HL-60/S4 treated with phorbol 12-myristate 13-acetate at 8.2 ng/mL for 4 days and 3 days (cell line): Measurements from ENCODE around the gene UFD1.
"Not testable (repeated sequence)": the region's sequence is repeated elsewhere in the genome, so short reads cannot be mapped to it uniquely, and the experiment has no call there.

Source experiments
- in situ Hi-C: fragments of 300-500 bp; cut with MboI; formaldehyde crosslinking; loops from 2 replicates; pipeline ENCODE4 v1.15.0; 2022; ENCODE audit warnings: low sequenced_read_pairs

Gene UFD1

DNA sequence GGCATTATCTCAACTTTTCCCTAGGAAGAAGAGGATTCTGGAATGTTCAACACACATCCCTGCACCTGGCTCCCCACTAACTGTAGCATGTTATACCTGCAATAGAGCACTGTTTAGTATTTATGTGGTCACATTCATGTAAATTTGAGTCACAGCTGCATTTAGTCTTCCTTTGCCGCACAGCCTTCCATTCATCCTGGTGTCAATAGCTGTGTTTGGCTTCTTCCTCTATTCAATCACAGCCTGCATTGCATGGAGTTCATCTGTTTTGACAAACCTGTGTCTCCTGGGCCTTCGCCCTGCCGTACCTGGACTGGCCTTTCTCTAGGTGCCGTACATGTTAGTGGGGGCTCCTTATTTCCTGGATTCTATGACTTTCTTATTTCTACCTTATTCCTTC is 27.4 kb downstream of the UFD1 start:
- in situ Hi-C loops, result no loop called here

DNA sequence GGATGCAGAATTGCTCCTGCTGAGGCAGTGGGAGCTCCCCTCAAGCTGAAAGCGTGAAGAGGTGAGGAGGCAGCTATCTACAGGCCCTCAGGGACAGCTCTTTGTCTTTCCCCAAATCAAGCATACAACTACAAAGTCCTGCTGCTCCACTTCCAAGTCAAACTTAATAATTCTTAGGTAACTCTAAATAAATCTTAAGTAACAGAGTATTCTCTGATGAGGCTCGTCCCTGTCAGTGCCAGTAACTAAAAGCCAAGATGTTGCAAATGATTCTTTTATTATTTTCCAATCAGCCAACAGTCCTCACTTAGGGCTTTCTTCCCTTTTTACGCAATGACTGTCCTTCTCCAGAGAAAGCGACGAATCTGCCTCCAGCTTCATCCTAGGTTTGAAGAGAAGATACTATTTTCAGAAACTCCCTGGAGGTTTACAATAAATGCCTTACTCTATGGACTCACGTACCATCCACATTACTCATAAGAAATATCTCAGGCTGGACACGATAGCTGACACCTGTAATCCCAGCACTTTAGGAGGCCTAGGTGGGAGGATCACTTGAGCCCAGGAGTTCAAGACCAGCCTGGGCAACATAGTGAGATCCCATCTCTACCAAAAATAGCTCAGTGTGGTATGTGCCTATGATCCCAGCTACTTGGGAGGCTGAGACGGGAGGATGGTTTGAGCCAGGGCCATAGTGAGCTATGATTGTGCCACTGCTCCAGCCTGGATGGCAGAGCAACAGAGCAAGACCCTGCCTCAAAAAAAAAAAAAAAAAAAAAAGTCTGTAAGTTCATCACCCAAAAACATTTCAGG is 28.4 kb downstream of the UFD1 start:
- in situ Hi-C loops, result no loop called here

GRCh38 chr22:19449422-19449767 is 29.6 kb downstream of the UFD1 start:
- in situ Hi-C loops, result no loop called here

GRCh38 chr22:19448739-19449421 is 30.1 kb downstream of the UFD1 start:
- in situ Hi-C loops, result no loop called here

- in situ Hi-C loops, result no loop called here
Measured at GRCh38 chr22:19448076-19448607, 30.9 kb downstream of the UFD1 start.

DNA sequence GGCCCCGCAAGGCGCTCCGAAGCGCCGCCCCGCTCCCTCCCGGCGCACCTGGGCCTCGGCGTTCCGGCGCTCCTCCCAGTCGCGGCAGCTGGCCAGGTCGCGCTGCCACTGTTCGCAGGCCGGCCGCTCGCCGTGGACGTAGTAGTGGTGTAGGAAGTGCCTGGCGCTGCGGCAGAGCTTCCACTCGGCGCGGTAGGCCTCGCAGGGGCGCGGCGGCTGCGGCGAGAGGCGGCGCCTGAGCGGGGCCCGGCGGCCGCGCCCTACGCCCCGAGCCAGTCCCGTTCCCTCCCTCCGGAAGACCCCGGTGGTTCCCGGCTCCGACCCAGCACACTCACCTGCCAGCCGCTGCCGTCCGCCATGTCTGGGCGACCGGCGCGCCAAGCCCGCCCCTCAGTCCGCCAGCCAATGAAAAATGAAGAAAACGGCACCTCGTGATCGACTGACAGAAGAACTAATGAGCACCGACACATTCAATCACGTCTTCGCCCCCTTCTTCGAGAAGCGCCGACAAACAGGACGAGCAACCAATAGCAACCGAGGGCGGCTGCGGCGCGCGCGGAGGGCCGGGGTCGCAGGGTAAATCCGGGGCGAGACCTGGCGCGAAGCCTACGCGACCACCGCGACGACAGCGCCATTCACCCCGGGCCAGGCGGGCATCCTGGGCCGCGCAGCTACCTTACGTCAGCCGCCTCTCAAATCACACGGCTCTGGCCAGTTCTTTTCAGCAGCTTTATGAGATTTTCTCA is 31.5 kb downstream of the UFD1 start, which contains the start of gene C22orf39:
TSS of gene C22orf39 (minus strand) at position 382 of the 746 bp plus-strand sequence. CDS start at position 359, 23 bp downstream.
- in situ Hi-C loops, result no loop called here

GRCh38 chr22:19446603-19447329 is 32.2 kb downstream of the UFD1 start:
- in situ Hi-C loops, result no loop called here

DNA sequence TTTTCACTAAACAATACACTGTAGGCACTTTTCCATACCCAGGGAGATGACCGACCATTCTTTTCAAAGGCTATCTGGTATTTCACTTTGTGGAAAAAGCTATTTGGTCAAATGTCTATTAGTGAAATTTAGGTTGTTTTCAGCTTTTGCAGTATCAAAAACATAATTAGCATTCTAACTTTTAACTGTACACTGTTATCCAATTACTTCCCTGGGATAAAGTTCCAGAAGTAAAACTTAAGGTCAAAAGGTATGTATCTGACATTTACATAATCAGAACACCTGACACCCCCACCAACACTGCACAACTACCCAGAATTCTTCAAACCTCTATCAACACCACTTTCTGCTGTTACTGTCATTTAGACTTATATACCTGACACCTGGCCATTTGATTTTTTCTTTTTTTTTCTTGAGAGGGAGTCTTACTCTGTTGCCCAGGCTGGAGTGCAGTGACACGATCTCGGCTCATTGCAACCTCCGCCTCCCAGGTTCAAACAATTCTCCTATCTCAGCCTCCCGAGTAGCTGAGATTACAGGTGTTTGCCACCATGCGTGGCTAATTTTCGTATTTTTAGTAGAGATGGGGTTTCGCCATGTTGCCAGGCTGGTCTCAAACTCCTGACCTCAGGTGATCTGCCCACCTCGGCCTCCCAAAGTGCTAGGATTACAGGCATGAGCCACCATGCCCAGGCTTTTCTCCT is 33.6 kb downstream of the UFD1 start:
- in situ Hi-C loops, result not testable (repeated sequence)

DNA sequence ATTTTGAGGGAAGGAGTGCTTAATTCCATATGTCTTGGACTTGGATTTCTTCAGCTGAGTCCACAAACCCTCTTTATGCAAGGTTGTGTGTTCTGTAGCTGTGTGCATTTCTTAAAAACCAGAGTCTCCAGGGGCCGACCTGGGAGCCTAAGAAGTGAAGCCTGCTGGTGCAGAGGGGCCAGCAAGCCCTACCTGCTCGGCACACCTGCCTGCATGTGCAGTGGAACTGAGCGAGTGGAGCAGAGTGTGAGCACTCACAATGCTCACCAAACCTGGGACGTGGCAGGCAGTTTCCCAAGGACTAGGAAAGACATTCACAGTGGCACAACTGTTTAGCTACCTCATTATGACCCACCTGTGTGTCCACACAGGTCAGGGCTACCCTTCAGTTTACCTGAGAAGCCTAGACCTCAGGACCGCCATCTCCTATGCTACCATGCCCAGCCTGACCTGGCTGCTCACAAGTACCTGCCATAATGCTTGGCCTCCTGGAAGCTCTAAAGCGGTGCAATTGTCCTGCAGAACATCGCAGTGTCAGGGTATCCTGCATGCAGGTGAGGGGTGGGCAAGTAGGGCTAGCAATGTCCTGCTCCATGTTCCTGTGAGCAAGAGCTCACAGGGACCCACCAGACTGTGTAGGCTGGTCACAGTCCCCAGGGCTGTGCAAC is 35.3 kb downstream of the UFD1 start:
- in situ Hi-C loops, result no loop called here

DNA sequence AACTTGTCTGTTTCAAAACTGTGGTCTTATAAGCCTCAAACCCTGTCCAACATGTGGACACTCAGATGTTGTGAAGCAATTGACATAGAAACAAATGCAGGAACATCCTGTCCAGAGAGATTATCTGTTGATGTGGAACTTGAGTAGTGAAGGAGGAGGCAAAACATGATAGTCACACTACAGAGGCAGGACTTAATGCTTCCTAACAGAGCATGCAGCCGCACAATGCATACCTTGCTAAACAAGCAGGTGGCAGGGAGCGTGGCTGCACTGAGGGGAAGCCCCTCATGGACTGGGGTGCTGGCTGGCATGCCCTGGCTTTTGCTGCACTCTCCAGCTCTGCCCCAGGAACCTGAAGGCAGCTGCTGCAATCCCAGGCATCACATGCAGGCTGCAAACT is 36.8 kb downstream of the UFD1 start:
- in situ Hi-C loops, result no loop called here

DNA sequence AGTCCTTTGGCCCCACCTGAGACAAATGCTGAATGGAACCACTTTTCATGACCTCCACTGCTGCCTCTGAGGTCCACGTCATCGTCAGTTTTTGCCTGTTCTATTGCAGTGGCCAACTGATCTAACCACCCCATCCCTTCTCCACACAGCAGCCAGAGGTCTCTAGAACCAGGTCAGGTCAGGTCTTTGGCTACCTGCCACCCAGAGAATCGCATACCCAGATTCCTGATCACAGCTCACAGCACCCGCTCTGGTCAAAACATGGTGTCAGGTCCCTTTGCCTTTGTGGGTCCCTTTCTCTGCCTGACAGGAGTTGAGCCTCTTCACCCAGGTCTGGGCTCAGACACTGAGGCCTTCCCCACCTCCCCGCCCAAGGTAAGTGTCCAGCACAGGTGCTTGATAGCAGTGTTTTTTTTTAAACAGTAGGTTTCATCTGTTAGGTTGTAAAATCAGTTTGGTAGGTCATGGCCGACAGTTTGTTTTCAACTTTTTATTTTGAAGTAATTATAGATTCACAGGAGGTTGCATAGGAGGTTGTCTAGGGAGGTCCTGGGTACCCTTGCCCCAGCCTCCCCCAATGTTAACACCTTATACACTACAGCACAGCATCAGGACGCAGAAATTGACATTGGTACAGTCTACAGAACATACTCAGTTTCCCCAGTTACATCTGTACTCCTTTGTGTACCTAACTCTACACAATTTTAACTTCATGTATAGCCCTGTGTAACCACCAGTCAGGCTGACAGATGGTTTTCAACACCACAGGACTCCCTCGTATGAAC is 38.4 kb downstream of the UFD1 start:
- in situ Hi-C loops, result no loop called here

GRCh38 chr22:19438298-19438697 is 40.7 kb downstream of the UFD1 start:
- in situ Hi-C loops, result no loop called here

DNA sequence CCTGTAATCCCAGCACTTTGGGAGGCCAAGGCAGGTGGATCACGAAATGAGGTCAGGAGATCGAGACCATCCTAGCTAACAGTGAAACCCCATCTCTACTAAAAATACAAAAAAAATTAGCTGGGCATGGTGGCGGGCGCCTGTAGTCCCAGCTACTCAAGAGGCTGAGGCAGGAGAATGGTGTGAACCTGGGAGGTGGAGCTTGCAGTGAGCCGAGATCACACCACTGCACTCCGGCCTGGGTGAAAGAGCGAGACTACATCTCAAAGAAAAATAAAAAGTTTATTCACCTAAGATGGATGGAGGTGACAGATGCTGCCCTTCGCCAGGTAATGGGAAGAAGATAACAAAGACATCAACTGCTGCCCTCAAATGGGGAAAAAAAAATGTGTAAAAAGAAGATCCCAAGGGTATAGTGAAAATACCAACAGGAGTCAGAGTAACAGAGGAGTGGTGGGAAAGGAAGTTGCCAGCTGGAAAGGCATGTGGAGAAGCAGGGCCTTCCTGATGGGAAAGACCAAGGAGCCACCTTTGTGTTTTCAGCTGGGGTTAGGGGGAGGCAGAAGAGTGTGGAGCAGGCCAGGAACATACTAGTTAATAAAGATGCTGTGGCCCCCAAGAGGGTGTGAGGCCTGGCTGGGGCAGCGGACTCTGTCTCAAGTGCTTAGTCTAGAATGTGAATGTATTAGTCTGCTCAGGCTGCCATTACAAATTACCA is 42.4 kb downstream of the UFD1 start:
- in situ Hi-C loops, result not testable (repeated sequence)

- in situ Hi-C loops, result no loop called here
Measured at GRCh38 chr22:19434829-19435580, 44.0 kb downstream of the UFD1 start.

DNA sequence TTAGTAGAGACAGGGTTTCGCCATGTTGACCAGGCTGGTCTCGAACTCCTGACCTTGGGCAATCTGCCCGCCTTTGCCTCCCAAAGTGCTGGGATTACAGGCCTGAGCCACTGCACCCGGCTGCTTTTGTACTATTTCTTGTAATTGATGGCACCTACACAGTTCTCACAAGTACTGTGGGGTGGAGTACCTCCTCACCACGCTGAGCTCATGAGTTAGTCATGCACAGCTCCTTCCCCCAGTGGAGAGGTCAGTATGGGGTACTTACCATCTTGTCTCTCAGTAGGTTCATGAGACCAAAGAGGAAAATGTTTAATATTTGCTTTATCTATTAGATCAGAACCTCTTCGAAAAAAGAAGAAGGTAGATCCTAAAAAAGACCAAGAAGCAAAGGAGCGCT is 44.6 kb downstream of the UFD1 start:
- in situ Hi-C loops, result no loop called here

DNA sequence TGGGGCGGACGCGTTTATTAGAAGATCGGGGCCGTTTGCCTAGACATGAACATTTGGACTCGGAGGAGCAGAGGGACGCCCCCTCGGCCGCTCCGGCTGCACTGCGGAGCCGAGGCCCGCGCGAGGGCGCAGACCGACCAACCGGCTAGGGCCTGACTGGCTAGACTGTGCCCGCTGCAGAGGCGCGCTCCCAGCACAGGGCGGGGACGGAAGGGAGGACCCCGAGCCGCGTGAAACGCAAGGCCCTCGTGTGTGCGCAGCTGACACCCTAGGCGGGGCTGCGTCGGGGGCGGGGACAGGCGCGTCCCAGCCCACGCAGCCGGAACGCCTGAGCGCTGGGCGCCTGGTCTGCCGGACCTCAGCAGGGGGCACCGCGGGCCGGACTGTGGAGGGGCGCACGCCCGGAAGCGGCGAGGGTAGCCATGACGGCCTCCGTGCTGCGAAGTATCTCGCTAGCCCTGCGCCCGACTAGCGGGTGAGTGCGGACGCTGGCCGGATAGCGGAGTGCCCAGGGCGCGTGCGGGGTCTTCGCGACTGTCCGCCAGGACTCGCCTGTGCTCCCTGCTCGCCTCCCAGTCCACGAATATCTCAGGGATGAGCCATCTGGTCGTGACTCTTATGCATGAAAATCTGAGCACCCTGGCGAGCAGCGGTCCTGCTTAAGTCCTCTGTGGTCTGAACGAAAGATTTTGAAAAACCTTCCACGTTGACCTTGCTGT is 46.7 kb downstream of the UFD1 start, which contains the start of gene MRPL40:
TSS of gene MRPL40 (plus strand) at position 413 of the 719 bp plus-strand sequence. CDS start at position 423, 10 bp downstream.
- in situ Hi-C loops, result no loop called here
